ENCODE data around the gene PRKCE. TPM values are rescaled to one million over a fixed set of nuclear protein-coding genes. Genes with fewer than 3 reads are reported as not detected.
A peak's percentile ranks its signal among the peaks of the same experiment; 100 is the strongest.

The PRKCE gene
- total and polyA plus RNA-seq, 2 donors: 3.2 to 3.3 TPM

DNA sequence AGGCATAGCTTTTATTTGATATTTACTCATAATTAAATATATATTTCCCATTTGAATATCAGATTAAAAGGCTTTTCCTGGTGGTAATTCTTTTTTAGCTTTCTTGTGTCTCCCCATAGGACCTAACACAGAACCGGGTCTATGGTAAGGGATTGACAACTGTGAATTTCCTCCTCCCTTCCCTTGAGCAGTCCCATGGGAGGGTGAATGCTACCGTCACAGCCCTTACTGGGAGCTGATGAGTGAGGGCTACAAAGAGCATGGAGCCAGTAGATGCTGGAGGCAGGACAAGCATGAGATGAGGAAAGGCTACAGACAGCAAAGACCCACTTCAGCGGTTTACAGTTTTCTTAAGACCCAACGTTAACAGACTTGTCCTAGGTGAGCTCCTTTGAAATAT is 475.1 kb downstream of the PRKCE start:
- WGBS: 95% methylated on average over 4 of the region's 4 CpGs
- Histone ChIP-seq H3K27me3 (ENCODE audit: control insufficient read depth in 2 of 2, insufficient read depth in 1 of 2, low read length in 1 of 2) (no peaks in the 10 kb centered on the region), H3K27ac (ENCODE audit: low read depth in 1 of 2, low read length in 1 of 2) (no peak overlapping the region), H3K4me1 (ENCODE audit: control insufficient read depth in 2 of 2, insufficient read depth in 2 of 2, low read length in 2 of 2) (no peaks in the 10 kb centered on the region), H3K4me3 (ENCODE audit: low read length in 2 of 2) (no peak overlapping the region), H3K36me3 (ENCODE audit: control insufficient read depth in 2 of 2, insufficient read depth in 2 of 2, low read length in 1 of 2) (no peaks in the 10 kb centered on the region), H3K9me3 (ENCODE audit: control insufficient read depth in 2 of 2, insufficient read depth in 1 of 2, low read length in 1 of 2) (no peaks in the 10 kb centered on the region)
- no peak for DNase-seq (ENCODE audit: low read depth in 6 of 9, low spot score in 9 of 9)

GRCh38 chr2:46127176-46127575 is 475.7 kb downstream of the PRKCE start:
- no peaks in the 10 kb centered on the region for H3K4me1 ChIP-seq (ENCODE audit: control insufficient read depth in 2 of 2, insufficient read depth in 2 of 2, low read length in 2 of 2)
- H3K4me3 ChIP-seq (ENCODE audit: low read length in 2 of 2): no peak overlapping the region
- no peaks in the 10 kb centered on the region for H3K27me3 ChIP-seq (ENCODE audit: control insufficient read depth in 2 of 2, insufficient read depth in 1 of 2, low read length in 1 of 2)
- no peak overlapping the region for H3K27ac ChIP-seq (ENCODE audit: low read depth in 1 of 2, low read length in 1 of 2)
- H3K36me3 ChIP-seq (ENCODE audit: control insufficient read depth in 2 of 2, insufficient read depth in 2 of 2, low read length in 1 of 2): no peaks in the 10 kb centered on the region
- no peaks in the 10 kb centered on the region for H3K9me3 ChIP-seq (ENCODE audit: control insufficient read depth in 2 of 2, insufficient read depth in 1 of 2, low read length in 1 of 2)
- WGBS: 96% methylated on average over 3 of the region's 3 CpGs
- DNase-seq (ENCODE audit: low read depth in 6 of 9, low spot score in 9 of 9): no peak

- Histone ChIP-seq H3K36me3 (ENCODE audit: control insufficient read depth in 2 of 2, insufficient read depth in 2 of 2, low read length in 1 of 2) (no peaks in the 10 kb centered on the region), H3K4me1 (ENCODE audit: control insufficient read depth in 2 of 2, insufficient read depth in 2 of 2, low read length in 2 of 2) (peaks cover 0 to 3% of the 10 kb centered on the region in 2 donors), H3K9me3 (ENCODE audit: control insufficient read depth in 2 of 2, insufficient read depth in 1 of 2, low read length in 1 of 2) (no peaks in the 10 kb centered on the region), H3K27ac (ENCODE audit: low read depth in 1 of 2, low read length in 1 of 2) (no peak overlapping the region), H3K4me3 (ENCODE audit: low read length in 2 of 2) (no peak overlapping the region), H3K27me3 (ENCODE audit: control insufficient read depth in 2 of 2, insufficient read depth in 1 of 2, low read length in 1 of 2) (no peaks in the 10 kb centered on the region)
- DNase-seq (ENCODE audit: low read depth in 6 of 9, low spot score in 9 of 9): no peak
- 85% methylated on average over 4 of the region's 4 CpGs for WGBS
Observed at GRCh38 chr2:46130511-46130910, 479.0 kb downstream of the PRKCE start.

GRCh38 chr2:46132996-46133395 is 481.5 kb downstream of the PRKCE start:
- Histone ChIP-seq H3K27ac (ENCODE audit: low read depth in 1 of 2, low read length in 1 of 2) (no peak overlapping the region), H3K4me3 (ENCODE audit: low read length in 2 of 2) (no peak overlapping the region), H3K4me1 (ENCODE audit: control insufficient read depth in 2 of 2, insufficient read depth in 2 of 2, low read length in 2 of 2) (peaks cover 0 to 11% of the 10 kb centered on the region in 2 donors), H3K27me3 (ENCODE audit: control insufficient read depth in 2 of 2, insufficient read depth in 1 of 2, low read length in 1 of 2) (no peaks in the 10 kb centered on the region), H3K36me3 (ENCODE audit: control insufficient read depth in 2 of 2, insufficient read depth in 2 of 2, low read length in 1 of 2) (no peaks in the 10 kb centered on the region), H3K9me3 (ENCODE audit: control insufficient read depth in 2 of 2, insufficient read depth in 1 of 2, low read length in 1 of 2) (no peaks in the 10 kb centered on the region)
- 96% methylated on average over 8 of the region's 8 CpGs for WGBS
- DNase-seq (ENCODE audit: low read depth in 6 of 9, low spot score in 9 of 9): no peak

GRCh38 chr2:46134531-46135227 is 483.2 kb downstream of the PRKCE start:
- H3K9me3 ChIP-seq (ENCODE audit: control insufficient read depth in 2 of 2, insufficient read depth in 1 of 2, low read length in 1 of 2): no peaks in the 10 kb centered on the region
- H3K36me3 ChIP-seq (ENCODE audit: control insufficient read depth in 2 of 2, insufficient read depth in 2 of 2, low read length in 1 of 2): no peaks in the 10 kb centered on the region
- no peak for DNase-seq (ENCODE audit: low read depth in 6 of 9, low spot score in 9 of 9)
- H3K4me3 ChIP-seq (ENCODE audit: low read length in 2 of 2): no peak overlapping the region
- H3K4me1 ChIP-seq (ENCODE audit: control insufficient read depth in 2 of 2, insufficient read depth in 2 of 2, low read length in 2 of 2): peaks cover 0 to 11% of the 10 kb centered on the region in 2 donors
- no peaks in the 10 kb centered on the region for H3K27me3 ChIP-seq (ENCODE audit: control insufficient read depth in 2 of 2, insufficient read depth in 1 of 2, low read length in 1 of 2)
- 93% methylated on average over 8 of the region's 8 CpGs for WGBS
- peak overlapping the region; percentile 58 to 64 for H3K27ac ChIP-seq (ENCODE audit: low read depth in 1 of 2, low read length in 1 of 2)

GRCh38 chr2:46135228-46135855 is 483.9 kb downstream of the PRKCE start:
- Histone ChIP-seq H3K27me3 (ENCODE audit: control insufficient read depth in 2 of 2, insufficient read depth in 1 of 2, low read length in 1 of 2) (no peaks in the 10 kb centered on the region), H3K27ac (ENCODE audit: low read depth in 1 of 2, low read length in 1 of 2) (peak overlapping the region in 1 of 2 donors; percentile 38), H3K4me1 (ENCODE audit: control insufficient read depth in 2 of 2, insufficient read depth in 2 of 2, low read length in 2 of 2) (peaks cover 0 to 11% of the 10 kb centered on the region in 2 donors), H3K36me3 (ENCODE audit: control insufficient read depth in 2 of 2, insufficient read depth in 2 of 2, low read length in 1 of 2) (no peaks in the 10 kb centered on the region), H3K9me3 (ENCODE audit: control insufficient read depth in 2 of 2, insufficient read depth in 1 of 2, low read length in 1 of 2) (no peaks in the 10 kb centered on the region), H3K4me3 (ENCODE audit: low read length in 2 of 2) (no peak overlapping the region)
- DNase-seq (ENCODE audit: low read depth in 6 of 9, low spot score in 9 of 9): no peak
- WGBS: 92% methylated on average over 4 of the region's 4 CpGs

DNA sequence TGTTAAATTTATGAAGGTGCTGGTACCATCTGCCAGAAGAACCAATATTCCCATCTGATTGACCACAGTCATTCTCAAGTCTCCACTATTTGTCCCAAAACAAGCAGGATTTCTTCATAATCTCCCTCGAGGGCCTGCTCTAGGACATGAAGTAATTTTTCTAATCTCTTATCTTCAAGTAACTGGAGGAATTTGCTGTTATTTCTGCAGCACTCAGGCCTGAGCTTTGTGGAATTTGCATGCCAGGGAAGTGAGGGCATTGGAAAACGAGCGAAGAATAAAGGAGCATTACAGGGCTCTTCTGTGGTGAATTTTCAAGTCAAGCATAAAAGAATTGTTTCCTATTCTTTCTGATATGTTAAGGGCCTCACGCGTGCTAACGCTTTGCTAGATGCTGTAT is 484.5 kb downstream of the PRKCE start:
- H3K4me3 ChIP-seq (ENCODE audit: low read length in 2 of 2): no peak overlapping the region
- no peaks in the 10 kb centered on the region for H3K9me3 ChIP-seq (ENCODE audit: control insufficient read depth in 2 of 2, insufficient read depth in 1 of 2, low read length in 1 of 2)
- H3K4me1 ChIP-seq (ENCODE audit: control insufficient read depth in 2 of 2, insufficient read depth in 2 of 2, low read length in 2 of 2): peaks cover 0 to 11% of the 10 kb centered on the region in 2 donors
- WGBS: 89% methylated on average over 6 of the region's 6 CpGs
- DNase-seq (ENCODE audit: low read depth in 6 of 9, low spot score in 9 of 9): no peak
- H3K36me3 ChIP-seq (ENCODE audit: control insufficient read depth in 2 of 2, insufficient read depth in 2 of 2, low read length in 1 of 2): no peaks in the 10 kb centered on the region
- H3K27ac ChIP-seq (ENCODE audit: low read depth in 1 of 2, low read length in 1 of 2): peak overlapping the region in 1 of 2 donors; percentile 8
- H3K27me3 ChIP-seq (ENCODE audit: control insufficient read depth in 2 of 2, insufficient read depth in 1 of 2, low read length in 1 of 2): no peaks in the 10 kb centered on the region

GRCh38 chr2:46136481-46136880 is 485.0 kb downstream of the PRKCE start:
- no peaks in the 10 kb centered on the region for H3K36me3 ChIP-seq (ENCODE audit: control insufficient read depth in 2 of 2, insufficient read depth in 2 of 2, low read length in 1 of 2)
- 97% methylated on average over 5 of the region's 5 CpGs for WGBS
- H3K4me1 ChIP-seq (ENCODE audit: control insufficient read depth in 2 of 2, insufficient read depth in 2 of 2, low read length in 2 of 2): peaks cover 0 to 11% of the 10 kb centered on the region in 2 donors
- no peak for DNase-seq (ENCODE audit: low read depth in 6 of 9, low spot score in 9 of 9)
- no peak overlapping the region for H3K4me3 ChIP-seq (ENCODE audit: low read length in 2 of 2)
- no peak overlapping the region for H3K27ac ChIP-seq (ENCODE audit: low read depth in 1 of 2, low read length in 1 of 2)
- no peaks in the 10 kb centered on the region for H3K27me3 ChIP-seq (ENCODE audit: control insufficient read depth in 2 of 2, insufficient read depth in 1 of 2, low read length in 1 of 2)
- H3K9me3 ChIP-seq (ENCODE audit: control insufficient read depth in 2 of 2, insufficient read depth in 1 of 2, low read length in 1 of 2): no peaks in the 10 kb centered on the region

- DNase-seq (ENCODE audit: low read depth in 6 of 9, low spot score in 9 of 9): no peak
- Histone ChIP-seq H3K27ac (ENCODE audit: low read depth in 1 of 2, low read length in 1 of 2) (no peak overlapping the region), H3K36me3 (ENCODE audit: control insufficient read depth in 2 of 2, insufficient read depth in 2 of 2, low read length in 1 of 2) (no peaks in the 10 kb centered on the region), H3K9me3 (ENCODE audit: control insufficient read depth in 2 of 2, insufficient read depth in 1 of 2, low read length in 1 of 2) (no peaks in the 10 kb centered on the region), H3K27me3 (ENCODE audit: control insufficient read depth in 2 of 2, insufficient read depth in 1 of 2, low read length in 1 of 2) (no peaks in the 10 kb centered on the region), H3K4me3 (ENCODE audit: low read length in 2 of 2) (no peak overlapping the region), H3K4me1 (ENCODE audit: control insufficient read depth in 2 of 2, insufficient read depth in 2 of 2, low read length in 2 of 2) (peaks cover 0 to 11% of the 10 kb centered on the region in 2 donors)
- 98% methylated on average over 2 of the region's 2 CpGs for WGBS
Observed at GRCh38 chr2:46136953-46137352, 485.5 kb downstream of the PRKCE start.
